Panc1 (cell line): ENCODE data around the gene C15orf62. TPM values are rescaled to one million over a fixed set of nuclear protein-coding genes. Genes with fewer than 3 reads are reported as not detected.

Experiments
- ATAC-seq: fragments of 200-7000 bp; cut with Tn5 transposase; 2 replicates; pipeline ENCODE4 v1.9.1; 2020; ENCODE audit warnings: mild to moderate bottlenecking, moderate library complexity
- BruUV-seq: library from RNA; stranded (reverse); fragments of 400-500 nt; replicated peaks from 2 replicates; lab custom pipeline; 2021; lab: Mats Ljungman, UMichigan
- CTCF ChIA-PET: fragments of 300-600 bp; sonication (Branson Sonifier 250); formaldehyde crosslinking; loops from one replicate; lab custom pipeline; 2022; ENCODE audit warnings: antibody characterized with exemption; lab: Charles Lee
- POLR2A ChIA-PET: fragments of 300-600 bp; sonication (Branson Sonifier 250); formaldehyde crosslinking; loops from one replicate; lab custom pipeline; 2022; ENCODE audit warnings: antibody characterized with exemption; lab: Charles Lee
- DNase-seq: peaks from one replicate; pipeline ENCODE4 v3.0.0-alpha.2; 2010; ENCODE audit warnings: low read depth, low spot score
- H3K27ac ChIP-seq: 2 replicates; pipeline ENCODE4 v1.5.1; 2011; ENCODE audit warnings: mild to moderate bottlenecking, low read length, inconsistent platforms
- H3K27me3 ChIP-seq: fragments of 200-500 bp; sonication (Bioruptor generic); 2 replicates; pipeline ENCODE4 v1.6.0; 2014; ENCODE audit warnings: low read length, inconsistent platforms; ENCODE audit not compliant: control insufficient read depth, insufficient read depth
- H3K36me3 ChIP-seq: fragments of 200-500 bp; sonication (Bioruptor generic); 2 replicates; pipeline ENCODE4 v1.5.1; 2014; ENCODE audit warnings: inconsistent platforms, mild to moderate bottlenecking, low read length, moderate library complexity; ENCODE audit not compliant: control insufficient read depth, insufficient read depth
- H3K4me1 ChIP-seq: 2 replicates; pipeline ENCODE4 v1.5.1; 2011; ENCODE audit warnings: inconsistent platforms, mild to moderate bottlenecking, low read length, moderate library complexity; ENCODE audit not compliant: control insufficient read depth, insufficient read depth
- H3K4me3 ChIP-seq, 2 experiments: 2 replicates each; pipeline ENCODE4 v1.5.1; 2011 to 2012; ENCODE audit warnings: low read depth in 2 of 2, low read length in 2 of 2, mild to moderate bottlenecking in 2 of 2, inconsistent platforms in 1 of 2, moderate library complexity in 1 of 2
- H3K9me3 ChIP-seq: fragments of 200-500 bp; sonication (Bioruptor generic); 2 replicates; pipeline ENCODE4 v1.5.1; 2014; ENCODE audit warnings: low read depth, mild to moderate bottlenecking, inconsistent platforms, low read length, moderate library complexity; ENCODE audit not compliant: control insufficient read depth, insufficient read depth
- POLR2AphosphoS5 ChIP-seq: IDR thresholded peaks from 2 replicates; pipeline ENCODE4 v1.6.1; 2012; ENCODE audit warnings: mild to moderate bottlenecking, low read depth, low read length, moderate library complexity
- SIN3A ChIP-seq: IDR thresholded peaks from 2 replicates; pipeline ENCODE4 v1.6.1; 2012; ENCODE audit warnings: low read depth, mild to moderate bottlenecking, low read length, moderate library complexity, borderline replicate concordance; ENCODE audit not compliant: insufficient read depth
- TCF7L2 ChIP-seq: IDR thresholded peaks from 2 replicates; pipeline ENCODE4 v1.6.1; 2011; ENCODE audit warnings: mild to moderate bottlenecking, low read depth, low read length, inconsistent platforms
- in situ Hi-C: cut with HindIII; loops from 2 replicates; pipeline ENCODE4 v1.10.0; 2016; ENCODE audit warnings: low sequenced_read_pairs, low pct_unique_long_range_greater_than_20kb
- intact Hi-C: fragments of 100-400 bp; cut with micrococcal nuclease; formaldehyde crosslinking; loops from one replicate; pipeline ENCODE4 v1.10.0; 2022; ENCODE audit not compliant: unreplicated experiment
- total RNA-seq: library from RNA; stranded (reverse); gene quantifications from one replicate; pipeline ENCODE4 v1.2.1, GENCODE V29; 2021; ENCODE audit not compliant: unreplicated experiment
- TF ChIP-seq, protein P1 (sequence below), 2 experiments: IDR thresholded peaks; 2 replicates each; pipeline ENCODE4 v1.6.1; 2011 to 2012; ENCODE audit warnings: low read depth in 2 of 2, control low read depth in 1 of 2, low read length in 1 of 2, mild to moderate bottlenecking in 1 of 2, moderate library complexity in 1 of 2; ENCODE audit not compliant: insufficient read depth in 1 of 2
- TF ChIP-seq, protein P2 (sequence below): fragments of 450-650 bp; IDR thresholded peaks from 2 replicates; pipeline ENCODE4 v1.5.1; 2017; ENCODE audit warnings: mild to moderate bottlenecking

Gene C15orf62
- total RNA-seq, 1 experiment from 2014 or later, result 0.33 TPM

DNA sequence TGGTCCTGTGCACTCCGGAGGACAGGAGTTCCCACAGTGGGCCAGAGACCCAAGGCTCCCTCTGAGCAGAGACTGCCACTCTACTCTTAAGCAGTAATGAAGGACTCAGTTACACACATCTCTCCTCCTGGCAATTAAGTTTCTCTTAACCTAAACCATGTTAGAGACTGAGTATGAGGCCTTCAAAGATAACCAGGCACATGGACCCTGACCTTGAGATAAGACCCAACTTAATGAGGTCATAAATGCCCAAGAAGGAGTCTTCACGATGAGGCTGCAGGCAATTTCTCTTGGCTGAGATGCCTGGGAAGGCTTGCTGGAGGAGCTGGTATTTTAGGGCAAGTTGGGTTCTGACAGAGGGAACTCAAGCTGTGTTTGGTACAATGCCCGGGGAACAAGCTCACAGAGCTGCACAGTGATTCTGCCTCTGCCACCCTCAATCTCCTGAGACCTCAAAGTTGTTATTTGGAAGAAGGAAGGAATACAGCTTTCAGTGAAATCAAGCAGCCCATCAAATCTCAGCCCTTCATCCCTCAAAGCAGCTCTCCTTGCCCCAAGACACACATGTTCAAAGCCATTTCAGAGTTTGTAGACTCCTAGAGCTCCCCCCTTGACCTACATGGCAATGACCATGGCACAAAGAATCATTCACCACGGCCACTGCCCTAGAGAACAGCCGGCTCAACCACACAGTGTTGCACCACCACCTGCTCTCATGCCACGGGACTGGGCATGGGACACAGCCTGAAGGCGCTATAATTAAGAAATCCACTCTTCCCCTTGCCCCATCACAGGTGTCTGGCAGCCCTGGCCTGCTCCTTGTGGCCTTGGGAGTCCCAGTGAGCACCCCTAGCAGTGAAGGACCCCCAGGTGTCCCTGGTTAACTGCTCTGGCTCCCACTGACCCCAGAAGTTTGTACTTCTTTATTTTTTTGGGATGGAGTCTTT lies 21.8 kb upstream of the C15orf62 start:
- Histone ChIP-seq H3K9me3 (no peaks in the 10 kb centered on the region), H3K4me3 (no peak overlapping the region), H3K36me3 (no peaks in the 10 kb centered on the region), H3K27ac (no peak overlapping the region), H3K4me1 (no peaks in the 10 kb centered on the region), H3K27me3 (no peaks in the 10 kb centered on the region)
- no TSS peak for BruUV-seq
- DNase-seq, result no peak
- ChIA-PET CTCF (interaction anchor here (0.6 to 1.2 kb wide), 2 partner anchors 54 to 182 kb away, joined by 3 to 5 read pairs; no protein-coding TSS in a partner anchor), POLR2A (no interaction called here)
- ATAC-seq, result no peak
- no peak for TF ChIP-seq SIN3A
- TF ChIP-seq, protein P1, sequence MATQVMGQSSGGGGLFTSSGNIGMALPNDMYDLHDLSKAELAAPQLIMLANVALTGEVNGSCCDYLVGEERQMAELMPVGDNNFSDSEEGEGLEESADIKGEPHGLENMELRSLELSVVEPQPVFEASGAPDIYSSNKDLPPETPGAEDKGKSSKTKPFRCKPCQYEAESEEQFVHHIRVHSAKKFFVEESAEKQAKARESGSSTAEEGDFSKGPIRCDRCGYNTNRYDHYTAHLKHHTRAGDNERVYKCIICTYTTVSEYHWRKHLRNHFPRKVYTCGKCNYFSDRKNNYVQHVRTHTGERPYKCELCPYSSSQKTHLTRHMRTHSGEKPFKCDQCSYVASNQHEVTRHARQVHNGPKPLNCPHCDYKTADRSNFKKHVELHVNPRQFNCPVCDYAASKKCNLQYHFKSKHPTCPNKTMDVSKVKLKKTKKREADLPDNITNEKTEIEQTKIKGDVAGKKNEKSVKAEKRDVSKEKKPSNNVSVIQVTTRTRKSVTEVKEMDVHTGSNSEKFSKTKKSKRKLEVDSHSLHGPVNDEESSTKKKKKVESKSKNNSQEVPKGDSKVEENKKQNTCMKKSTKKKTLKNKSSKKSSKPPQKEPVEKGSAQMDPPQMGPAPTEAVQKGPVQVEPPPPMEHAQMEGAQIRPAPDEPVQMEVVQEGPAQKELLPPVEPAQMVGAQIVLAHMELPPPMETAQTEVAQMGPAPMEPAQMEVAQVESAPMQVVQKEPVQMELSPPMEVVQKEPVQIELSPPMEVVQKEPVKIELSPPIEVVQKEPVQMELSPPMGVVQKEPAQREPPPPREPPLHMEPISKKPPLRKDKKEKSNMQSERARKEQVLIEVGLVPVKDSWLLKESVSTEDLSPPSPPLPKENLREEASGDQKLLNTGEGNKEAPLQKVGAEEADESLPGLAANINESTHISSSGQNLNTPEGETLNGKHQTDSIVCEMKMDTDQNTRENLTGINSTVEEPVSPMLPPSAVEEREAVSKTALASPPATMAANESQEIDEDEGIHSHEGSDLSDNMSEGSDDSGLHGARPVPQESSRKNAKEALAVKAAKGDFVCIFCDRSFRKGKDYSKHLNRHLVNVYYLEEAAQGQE (IDR thresholded peaks at IDR 0.05; ENCODE audit: insufficient read depth in 1 of 2, low read depth in 2 of 2, low read length in 1 of 2), result no peak
- TF ChIP-seq TCF7L2, result no peak
- TF ChIP-seq, protein P2, sequence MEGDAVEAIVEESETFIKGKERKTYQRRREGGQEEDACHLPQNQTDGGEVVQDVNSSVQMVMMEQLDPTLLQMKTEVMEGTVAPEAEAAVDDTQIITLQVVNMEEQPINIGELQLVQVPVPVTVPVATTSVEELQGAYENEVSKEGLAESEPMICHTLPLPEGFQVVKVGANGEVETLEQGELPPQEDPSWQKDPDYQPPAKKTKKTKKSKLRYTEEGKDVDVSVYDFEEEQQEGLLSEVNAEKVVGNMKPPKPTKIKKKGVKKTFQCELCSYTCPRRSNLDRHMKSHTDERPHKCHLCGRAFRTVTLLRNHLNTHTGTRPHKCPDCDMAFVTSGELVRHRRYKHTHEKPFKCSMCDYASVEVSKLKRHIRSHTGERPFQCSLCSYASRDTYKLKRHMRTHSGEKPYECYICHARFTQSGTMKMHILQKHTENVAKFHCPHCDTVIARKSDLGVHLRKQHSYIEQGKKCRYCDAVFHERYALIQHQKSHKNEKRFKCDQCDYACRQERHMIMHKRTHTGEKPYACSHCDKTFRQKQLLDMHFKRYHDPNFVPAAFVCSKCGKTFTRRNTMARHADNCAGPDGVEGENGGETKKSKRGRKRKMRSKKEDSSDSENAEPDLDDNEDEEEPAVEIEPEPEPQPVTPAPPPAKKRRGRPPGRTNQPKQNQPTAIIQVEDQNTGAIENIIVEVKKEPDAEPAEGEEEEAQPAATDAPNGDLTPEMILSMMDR, result no peak
- TF ChIP-seq POLR2AphosphoS5, result no peak
- intact Hi-C loops, result no loop called here
- in situ Hi-C loops, result no loop called here

DNA sequence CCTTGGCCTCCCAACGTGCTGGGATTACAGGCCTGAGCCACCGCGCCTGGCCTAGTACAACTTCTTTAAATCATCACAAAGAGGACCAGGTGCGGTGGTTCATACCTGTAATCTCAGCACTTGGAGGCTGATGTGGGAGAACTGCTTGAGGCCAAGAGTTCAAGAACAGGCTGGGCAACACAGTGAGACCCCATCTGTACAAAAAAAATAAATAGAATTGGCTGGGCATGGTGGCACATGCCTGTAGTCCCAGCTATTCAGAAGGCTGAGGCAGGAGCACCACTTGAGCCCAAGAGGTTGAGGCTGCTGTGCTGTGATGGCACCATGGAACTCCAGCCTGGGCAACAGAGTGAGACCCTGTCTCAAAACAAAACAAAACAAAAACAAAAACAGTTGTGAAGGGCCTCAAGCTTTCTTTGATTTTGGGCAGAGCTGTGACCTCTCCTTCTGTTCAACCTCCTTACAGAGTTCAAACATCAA lies 20.6 kb upstream of the C15orf62 start:
- intact Hi-C loops, result no loop called here
- POLR2A ChIA-PET, result interaction anchor here (0.6 kb wide), 2 partner anchors 19 to 149 kb away, joined by 3 to 5 read pairs; no protein-coding TSS in a partner anchor
- H3K36me3 ChIP-seq, result no peaks in the 10 kb centered on the region
- in situ Hi-C loops, result no loop called here
- DNase-seq (no peak), ATAC-seq (no peak)
- H3K4me3 ChIP-seq, result no peak overlapping the region
- H3K4me1 ChIP-seq, result peaks cover 3% of the 10 kb centered on the region; the same call in 1 of the 2 replicates
- TF ChIP-seq, protein P1 (IDR thresholded peaks at IDR 0.05; ENCODE audit: insufficient read depth in 1 of 2, low read depth in 2 of 2, low read length in 1 of 2), result no peak
- TF ChIP-seq, protein P2, result no peak
- TF ChIP-seq SIN3A (no peak), POLR2AphosphoS5 (no peak), TCF7L2 (no peak)
- H3K27ac ChIP-seq, result no peak overlapping the region
- CTCF ChIA-PET, result no interaction called here
- no peaks in the 10 kb centered on the region for H3K27me3 ChIP-seq
- no peaks in the 10 kb centered on the region for H3K9me3 ChIP-seq
- no TSS peak for BruUV-seq
